HG03066 (cell line): ENCODE data around the gene ADCK1.
"Not testable (repeated sequence)": the region's sequence is repeated elsewhere in the genome, so short reads cannot be mapped to it uniquely, and the experiment has no call there.

Experiments
- ATAC-seq: cut with Tn5 transposase; IDR thresholded peaks from one replicate; pipeline ENCODE4 v1.9.1; 2021; ENCODE audit warnings: low read depth; ENCODE audit not compliant: unreplicated experiment

The ADCK1 gene

DNA sequence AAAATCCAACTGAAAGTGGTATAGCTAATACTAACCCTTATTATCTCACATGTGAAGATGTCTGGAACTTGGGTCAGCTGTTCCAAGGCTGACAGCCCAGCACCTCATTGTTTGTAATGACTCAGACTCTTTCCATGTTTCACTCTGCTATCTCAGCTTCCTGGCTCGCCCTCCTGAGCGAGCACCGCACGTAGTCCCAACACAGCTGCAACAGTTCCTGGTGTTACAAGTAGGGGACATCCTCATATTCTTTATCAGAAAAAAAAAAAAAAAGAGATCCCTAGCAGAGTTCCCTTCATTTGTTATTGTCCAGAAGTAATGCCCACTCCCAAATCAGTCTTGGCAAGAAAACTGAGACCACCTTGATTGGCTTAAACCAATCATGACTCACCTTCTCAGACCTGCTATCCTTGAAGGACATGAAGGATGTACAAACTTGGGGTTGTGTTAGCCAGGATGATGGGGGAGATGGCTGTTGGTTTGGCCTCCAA is 92.5 kb downstream of the ADCK1 start:
- no peak for ATAC-seq

DNA sequence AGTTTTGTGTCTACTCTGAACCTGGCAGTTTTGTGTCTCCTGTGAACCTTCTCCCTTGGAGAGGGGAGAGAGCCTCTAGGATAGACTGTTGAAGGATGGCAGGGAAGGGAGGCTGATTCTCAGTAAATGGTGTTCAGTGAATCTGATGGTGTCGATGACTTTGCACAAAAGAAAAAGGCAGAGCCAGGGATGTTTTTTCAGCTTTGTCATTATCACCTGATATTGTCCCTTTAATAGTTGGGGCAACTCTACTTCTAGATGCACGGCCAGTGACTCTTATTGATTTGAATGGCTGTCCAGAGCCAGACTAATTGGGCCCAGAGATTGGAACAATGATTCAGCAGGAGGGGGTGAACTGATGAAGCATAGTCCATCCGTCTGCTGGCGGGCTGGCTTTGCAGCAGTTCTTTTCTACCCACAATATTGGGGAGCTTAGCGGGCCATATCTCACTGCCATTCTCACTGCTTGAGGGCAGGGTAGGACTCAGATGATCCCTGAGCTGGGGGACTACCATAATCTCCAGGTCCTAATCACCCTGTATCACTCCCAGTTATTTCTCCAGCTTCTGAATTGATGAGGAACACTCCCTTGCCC is 93.1 kb downstream of the ADCK1 start:
- no peak for ATAC-seq

DNA sequence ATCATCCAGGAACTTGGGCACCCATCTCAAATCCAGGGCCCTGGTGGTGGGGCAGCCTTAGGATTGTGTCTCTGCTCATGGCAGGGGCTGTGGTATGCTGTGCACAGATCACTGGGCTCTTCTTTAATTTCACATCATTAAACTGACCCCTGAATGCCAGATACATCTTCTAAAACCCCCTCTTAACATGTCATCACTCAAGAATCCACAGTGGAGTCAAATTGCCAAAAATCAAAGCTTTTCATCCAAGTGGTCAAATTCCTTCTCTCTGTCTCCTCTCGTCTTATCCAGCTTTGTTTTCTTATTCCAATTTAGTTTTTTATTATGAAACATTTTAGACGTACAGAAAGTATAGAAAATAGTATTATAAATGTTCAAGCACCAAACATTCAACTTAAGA is 97.5 kb downstream of the ADCK1 start:
- ATAC-seq = no peak

- ATAC-seq = no peak
These were observed 102.9 kb downstream of the ADCK1 start for GRCh38 chr14:77902811-77903210.

- ATAC-seq = no peak
These were observed 103.3 kb downstream of the ADCK1 start for GRCh38 chr14:77903221-77903620.

- ATAC-seq = no peak
These were observed 104.2 kb downstream of the ADCK1 start for GRCh38 chr14:77903937-77904617.

DNA sequence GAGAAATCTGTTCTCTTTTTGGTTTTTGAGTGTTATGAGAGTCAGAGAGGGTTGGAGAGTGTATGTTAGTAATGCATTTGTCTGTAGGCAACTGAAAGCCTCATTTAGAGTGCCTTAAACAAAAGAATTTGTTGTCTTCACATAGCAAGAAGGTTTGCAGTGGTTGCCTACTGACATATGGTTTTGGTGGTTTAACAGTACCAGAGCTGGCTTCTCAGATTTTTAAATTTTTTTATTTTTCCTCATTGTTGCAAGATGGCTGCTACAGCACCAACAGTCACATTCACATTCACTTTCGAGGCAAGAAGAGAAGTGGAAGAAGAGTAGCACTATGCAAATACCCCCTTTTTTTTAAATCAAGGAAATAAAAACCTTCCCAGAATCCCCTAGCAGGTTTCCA is 106.5 kb downstream of the ADCK1 start:
- no peak for ATAC-seq

- no peak for ATAC-seq
These were observed 108.9 kb downstream of the ADCK1 start for GRCh38 chr14:77908847-77909246.

DNA sequence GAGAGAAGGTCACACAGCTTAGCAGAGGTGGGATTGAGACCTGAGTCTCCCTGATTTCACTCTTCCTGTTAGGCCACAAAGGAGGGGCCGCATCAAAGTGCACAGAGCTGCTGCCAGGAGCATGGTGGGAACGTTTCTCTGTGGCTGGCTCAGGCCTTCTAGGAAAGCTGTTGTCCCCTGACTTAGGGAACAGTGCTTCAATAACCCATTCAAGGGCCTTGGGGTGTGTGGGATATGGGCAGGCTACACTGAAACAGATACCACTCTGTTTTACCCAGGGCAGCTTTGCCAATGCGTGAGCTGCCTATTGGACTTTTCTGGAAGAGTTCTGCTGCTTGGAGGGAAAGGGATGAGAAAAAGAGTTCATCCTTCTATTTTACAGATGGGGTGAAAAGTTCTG is 110.0 kb downstream of the ADCK1 start:
- no peak for ATAC-seq

DNA sequence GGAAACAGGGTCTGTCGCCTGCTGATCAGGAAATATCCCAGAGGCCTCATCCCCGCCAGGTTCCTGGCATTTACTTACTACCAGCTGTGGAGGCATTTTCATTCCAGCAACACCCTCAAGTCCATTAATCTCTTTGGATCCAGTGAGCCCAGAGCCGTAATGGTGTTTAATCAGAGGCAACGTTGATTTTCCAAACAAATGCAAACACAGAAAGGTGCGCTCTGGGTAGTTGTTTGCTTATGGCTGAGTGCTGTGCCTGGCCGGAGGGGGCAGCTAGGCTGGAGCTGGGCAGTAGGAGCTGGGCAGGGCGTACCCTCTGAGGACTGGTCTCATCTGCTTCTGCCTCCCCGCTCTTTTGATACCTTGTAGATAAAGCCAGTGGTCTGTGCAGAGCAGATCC is 110.6 kb downstream of the ADCK1 start:
- no peak for ATAC-seq

DNA sequence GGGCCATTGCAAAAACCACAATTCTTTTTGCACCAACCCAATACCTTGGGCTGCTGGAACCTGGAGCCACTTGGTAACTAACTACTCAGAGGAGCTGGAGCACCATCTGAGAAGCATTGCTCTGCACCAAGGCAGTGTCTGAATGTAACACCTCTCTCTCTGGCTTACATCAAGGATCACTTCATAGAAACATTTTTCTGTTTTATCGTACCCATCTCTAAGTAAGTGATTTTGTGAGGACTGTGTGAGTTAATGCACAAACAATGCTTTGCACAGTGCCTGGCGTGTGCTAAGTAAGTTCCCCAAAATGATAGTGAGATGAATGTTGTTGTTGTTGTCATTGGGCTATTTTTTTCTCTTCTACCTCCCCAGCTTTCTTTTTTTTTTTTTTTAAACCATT is 111.4 kb downstream of the ADCK1 start:
- no peak for ATAC-seq

- ATAC-seq = no peak
These were observed 113.0 kb downstream of the ADCK1 start for GRCh38 chr14:77912754-77913556.

GRCh38 chr14:77914073-77914721 is 114.3 kb downstream of the ADCK1 start:
- ATAC-seq = no peak

DNA sequence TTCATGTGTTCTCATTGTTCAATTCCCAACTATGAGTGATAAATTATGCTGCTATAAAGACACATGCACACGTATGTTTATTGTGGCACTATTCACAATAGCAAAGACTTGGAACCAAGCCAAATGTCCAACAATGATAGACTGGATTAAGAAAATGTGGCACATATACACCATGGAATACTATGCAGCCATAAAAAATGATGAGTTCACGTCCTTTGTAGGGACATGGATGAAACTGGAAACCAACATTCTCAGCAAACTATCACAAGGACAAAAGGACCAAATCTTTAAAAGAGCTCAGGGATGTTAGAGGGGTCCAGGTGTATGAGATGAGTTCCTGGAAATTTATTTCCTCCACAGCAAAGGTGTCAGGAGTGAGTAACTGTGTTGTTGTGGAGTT is 115.5 kb downstream of the ADCK1 start:
- not testable (repeated sequence) for ATAC-seq

DNA sequence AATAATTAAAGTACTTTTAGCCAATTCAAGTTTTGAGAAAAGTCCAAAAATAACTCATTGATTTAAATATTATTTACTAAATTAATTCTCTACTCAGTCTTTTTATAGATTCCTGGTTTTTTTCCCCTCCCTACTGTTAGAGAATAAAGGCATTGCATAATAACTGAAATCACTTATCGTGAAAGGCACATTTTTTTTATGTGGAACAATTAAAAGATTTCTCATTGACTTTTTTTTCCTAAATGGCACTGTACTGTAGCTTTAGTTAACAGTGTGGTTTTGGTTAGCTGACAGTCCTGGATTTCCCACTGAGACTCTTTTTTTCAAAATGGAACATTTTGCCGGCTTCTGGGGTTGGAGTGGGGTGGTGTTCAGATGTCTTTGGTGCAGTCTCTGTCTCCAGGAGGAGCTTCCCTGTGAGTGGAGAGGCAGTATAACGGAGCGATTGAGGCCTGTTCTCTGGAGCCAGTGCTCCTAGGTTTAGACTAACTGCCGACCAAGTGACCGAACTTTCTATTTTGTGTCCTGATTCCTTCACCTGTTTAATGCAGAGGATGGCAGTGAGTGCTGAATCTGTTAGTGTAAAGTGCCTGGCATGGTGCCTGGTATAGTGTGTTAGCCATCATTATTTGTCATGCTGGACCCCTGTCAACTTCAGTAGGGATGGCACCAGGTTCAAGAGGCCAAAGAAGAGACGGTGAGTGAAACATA is 117.7 kb downstream of the ADCK1 start:
- ATAC-seq = no peak

DNA sequence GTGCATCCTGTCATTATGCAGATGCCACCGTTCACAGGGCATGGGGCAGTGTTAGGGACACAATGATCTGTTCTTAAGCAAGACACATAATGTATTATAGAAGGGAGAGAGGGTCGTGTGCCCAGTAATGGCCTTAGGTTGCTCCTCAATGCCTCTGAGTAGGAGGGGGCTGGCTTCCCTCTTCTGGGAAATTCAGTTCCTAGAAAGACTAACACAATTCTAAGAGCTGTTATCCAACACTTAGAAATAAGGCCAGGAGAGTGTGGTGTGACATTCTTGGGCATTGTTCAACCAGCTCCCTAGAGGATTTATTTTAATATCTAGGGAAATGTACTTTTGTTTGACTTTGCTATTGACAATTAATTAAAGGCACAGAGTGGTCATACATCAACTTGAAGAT is 118.5 kb downstream of the ADCK1 start:
- no peak for ATAC-seq

DNA sequence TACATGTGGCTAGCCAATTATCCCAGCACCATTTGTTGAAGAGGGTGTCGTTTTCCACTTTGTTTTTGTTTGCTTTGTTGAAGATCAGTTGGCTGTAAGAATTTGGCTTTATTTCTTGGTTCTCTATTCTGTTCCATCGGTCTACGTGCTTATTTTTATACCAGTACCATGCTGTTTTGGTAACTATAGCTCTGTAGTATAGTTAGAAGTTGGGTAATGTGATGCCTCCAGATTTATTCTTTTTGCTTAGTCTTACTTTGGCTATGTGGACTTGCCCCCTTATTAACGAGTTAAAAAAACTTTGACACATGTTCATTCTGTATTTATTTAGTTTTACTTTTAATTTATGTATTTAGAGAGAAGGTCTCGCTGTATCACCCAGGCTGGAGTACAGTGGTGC is 120.4 kb downstream of the ADCK1 start:
- ATAC-seq = no peak

- ATAC-seq = no peak
These were observed 121.9 kb downstream of the ADCK1 start for GRCh38 chr14:77921818-77922217.

DNA sequence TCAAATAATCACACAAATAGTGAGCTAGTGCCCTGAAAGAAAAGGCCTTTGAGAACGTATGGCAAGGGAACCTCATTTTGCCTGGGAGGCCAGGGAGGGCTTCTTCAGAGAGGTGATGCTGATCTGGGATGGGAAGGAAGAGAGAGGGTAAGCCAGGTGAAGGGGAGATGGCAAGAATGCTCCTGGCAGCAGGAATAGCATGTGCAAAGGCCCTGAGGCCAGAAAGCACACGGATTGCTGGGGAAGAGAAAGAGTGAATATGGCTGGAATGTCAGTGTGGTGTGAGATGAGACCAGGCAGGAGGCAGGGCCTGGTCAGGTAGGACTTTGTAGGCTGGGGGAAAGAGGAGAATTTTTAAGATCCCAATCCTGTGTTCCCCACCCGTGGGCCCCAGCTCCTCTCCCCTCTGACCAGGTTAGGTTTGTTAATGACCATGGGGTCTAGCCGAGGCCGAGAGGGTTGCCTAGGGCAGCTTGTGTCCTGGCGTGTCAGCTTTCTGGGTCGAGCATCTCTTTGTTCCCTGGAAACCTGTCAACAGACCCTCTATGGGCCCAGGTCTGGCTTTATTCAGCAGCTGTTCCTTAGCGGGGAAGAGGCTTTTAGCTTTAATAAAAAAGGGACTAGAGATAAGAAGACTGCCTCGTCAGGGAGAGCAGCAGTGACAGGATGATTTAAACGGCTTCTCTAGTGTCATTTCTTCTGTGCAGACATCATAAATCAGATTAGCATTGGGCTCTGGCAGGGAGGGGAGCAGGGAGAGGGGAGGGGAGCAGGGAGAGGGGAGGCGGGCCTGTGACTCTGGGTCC is 123.4 kb downstream of the ADCK1 start:
- no peak for ATAC-seq
